ENCODE data around the gene SLC35C1.
A peak's percentile ranks its signal among the peaks of the same experiment; 100 is the strongest.

SLC35C1 gene

DNA sequence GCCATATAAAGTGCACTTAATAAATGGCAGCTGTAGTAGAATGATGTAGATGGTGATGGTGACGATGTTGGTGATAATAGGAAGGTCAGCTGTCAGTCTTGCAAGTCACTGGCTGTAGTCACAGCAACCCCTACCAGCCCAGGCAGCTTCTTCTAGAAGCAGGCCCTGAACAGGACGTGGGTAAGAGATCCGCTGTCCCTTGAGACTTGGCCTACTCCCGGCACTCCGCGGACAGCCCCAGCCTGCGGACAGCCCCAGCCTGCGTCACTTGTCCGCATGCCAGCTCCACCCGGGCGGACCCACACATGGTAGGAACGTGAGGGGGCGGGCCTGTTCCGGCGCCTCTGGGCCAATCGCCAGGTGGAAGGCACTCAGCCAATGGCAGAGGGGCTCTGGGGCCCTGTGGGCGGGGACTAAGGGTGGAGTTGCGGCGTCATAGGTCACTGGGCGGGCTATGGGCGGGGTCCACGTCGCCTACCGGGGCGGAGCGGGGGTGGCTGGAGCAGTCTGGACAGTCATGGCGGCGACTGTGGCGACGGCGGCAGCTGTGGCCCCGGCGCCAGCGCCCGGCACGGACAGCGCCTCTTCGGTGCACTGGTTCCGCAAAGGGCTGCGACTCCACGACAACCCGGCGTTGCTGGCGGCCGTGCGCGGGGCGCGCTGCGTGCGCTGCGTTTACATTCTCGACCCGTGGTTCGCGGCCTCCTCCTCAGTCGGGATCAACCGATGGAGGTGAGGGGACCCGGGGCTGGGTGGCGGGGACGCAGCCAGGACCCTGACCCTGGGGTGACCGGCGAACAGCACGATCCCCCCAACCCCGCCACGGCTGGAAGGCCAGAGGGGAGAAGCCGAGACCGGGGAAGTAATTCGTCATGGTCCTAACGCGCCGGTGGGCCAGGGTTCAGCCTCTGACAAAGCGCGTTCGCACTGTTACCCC, 42.3 kb downstream of the SLC35C1 start, which contains the start of gene CRY2:
Gene CRY2 (plus strand): TSS at position 502 of the 937 bp plus-strand sequence. CDS start 16 bp downstream, at position 518.
- peak; percentile 97 for DNase-seq (ENCODE audit: low read depth)

DNA sequence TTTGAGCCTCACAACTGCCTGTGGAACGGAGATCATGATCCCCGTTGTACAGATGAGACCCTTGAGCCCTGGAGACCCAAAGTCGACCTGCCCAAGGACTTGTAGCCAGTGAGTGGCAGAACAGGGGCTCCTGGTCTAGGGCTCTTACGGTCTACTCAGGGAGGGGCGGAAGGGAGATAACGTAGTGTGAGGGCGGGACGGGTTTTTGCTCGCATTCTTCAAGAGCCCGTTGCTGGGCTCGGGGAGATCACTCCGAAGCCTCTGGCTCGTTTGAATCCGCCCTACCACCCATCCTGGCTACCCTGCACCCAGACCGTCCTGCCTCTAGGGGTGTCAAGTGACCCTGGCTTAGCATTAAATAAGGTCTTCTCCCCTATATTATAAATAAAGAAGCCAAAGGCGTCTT, 43.0 kb downstream of the SLC35C1 start:
- peak; percentile 72 for DNase-seq (ENCODE audit: low read depth)

DNA sequence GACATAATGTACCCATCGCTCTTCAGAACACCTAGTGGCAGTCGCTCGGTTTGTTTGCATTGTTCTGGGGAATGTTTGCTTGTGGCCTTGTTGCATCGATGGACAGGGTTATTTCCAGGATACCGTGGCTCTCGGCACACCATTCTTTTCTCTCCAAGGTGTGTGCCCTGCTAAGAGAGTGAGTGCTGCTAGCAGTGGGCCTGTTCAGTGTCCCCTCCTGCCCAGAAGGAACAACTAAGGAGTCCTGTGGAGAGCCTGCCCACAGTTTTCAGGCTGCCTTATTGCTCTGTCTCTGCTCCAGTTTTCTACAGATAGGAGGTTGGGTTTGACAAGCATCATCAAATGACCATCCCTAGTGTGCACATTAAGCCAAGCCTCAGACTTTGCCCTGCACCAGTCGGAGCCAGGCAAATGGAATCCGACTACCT, 43.7 kb downstream of the SLC35C1 start:
- DNase-seq (ENCODE audit: low read depth): no peak

DNA sequence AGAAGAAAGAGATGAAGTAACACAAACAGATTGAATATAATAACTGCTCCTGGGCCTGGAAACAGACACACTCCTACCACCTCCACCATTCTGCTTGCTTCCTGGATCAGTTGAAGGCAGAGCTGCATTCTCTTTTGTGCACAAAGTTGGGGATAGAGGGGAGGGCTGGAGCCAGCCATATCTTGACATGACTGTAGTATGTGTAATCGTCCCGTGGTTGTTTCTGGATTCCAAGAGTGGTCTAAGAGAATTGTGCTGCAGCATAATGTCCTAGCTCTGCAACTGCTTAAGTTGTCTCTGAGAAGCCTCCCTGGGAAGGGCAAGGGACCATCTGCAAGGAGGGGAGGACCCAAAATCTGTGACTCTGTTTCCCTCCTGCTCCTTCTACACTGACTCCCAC, 45.5 kb downstream of the SLC35C1 start:
- DNase-seq (ENCODE audit: low read depth): peak; percentile 64

DNA sequence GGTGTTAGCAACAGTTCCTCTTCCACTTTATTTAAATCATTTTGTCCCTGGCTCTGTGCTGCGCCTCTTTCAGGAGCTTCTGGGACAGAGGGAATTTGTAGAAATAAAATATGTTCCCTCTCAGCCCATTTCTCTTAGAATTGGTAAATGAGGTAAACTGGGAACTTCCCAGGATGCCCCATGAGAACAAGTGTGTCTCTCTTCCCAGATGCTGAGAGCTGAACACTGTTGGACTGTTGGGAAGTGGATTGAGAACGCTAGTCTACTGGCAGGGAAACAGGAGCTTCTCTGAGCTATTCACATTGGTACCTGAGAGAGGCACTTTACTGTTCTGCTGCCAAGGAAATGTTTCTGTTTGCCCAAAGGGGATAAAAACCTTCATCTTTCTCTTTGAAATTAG, 46.3 kb downstream of the SLC35C1 start:
- no peak for DNase-seq (ENCODE audit: low read depth)

DNA sequence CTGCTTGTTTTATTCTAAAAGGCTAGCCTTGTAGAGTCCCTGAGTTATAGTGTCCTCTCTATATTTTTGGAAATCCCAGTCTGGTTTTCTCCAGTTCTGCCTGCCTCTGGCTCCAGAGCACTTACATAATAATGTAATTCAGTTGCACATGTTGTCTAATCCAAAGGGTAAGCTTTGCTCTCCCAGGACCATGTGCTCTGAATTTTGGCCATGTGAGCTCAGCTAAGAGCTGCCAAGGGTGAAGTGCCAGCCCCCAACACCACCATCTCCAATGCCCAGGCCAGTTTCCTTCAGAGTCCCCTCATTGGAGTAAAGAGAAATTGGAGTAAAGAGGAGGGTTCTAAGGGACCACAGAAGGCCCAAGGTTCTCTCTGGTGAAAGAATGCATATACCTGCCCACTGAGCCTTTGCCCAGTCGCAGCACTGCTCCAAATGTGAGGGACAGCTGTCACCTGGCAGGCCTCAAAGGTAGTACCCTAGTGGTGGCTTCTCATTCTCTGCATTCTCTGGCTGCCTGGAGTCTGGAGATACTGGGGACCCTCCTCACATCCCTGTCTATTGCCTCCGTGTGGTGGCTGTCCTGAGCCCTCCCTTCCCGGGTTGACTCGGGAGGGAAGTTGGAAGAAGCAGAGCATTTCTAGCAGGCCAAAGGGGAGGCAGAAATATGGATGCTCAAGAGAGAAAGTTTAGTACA, 47.2 kb downstream of the SLC35C1 start:
- DNase-seq (ENCODE audit: low read depth): no peak

DNA sequence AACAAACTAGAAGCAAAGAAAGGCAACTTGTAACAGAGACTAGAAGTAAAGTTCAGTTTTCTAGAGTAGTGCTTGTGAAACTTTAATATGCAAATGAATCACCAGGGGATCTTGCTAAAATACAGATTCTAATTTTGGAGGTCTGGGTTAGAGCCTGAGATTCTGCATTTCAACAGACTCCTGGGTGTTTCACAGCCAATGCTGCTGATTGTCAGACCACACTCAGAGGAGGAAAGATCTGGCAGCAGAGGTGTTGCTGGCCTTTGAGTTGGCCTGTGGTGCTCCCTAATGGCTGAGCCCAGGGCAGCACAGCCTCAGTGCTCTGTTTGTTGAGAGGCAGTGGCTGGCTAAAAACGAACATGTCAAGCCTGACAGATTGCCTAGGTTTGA, 47.8 kb downstream of the SLC35C1 start:
- no peak for DNase-seq (ENCODE audit: low read depth)

DNA sequence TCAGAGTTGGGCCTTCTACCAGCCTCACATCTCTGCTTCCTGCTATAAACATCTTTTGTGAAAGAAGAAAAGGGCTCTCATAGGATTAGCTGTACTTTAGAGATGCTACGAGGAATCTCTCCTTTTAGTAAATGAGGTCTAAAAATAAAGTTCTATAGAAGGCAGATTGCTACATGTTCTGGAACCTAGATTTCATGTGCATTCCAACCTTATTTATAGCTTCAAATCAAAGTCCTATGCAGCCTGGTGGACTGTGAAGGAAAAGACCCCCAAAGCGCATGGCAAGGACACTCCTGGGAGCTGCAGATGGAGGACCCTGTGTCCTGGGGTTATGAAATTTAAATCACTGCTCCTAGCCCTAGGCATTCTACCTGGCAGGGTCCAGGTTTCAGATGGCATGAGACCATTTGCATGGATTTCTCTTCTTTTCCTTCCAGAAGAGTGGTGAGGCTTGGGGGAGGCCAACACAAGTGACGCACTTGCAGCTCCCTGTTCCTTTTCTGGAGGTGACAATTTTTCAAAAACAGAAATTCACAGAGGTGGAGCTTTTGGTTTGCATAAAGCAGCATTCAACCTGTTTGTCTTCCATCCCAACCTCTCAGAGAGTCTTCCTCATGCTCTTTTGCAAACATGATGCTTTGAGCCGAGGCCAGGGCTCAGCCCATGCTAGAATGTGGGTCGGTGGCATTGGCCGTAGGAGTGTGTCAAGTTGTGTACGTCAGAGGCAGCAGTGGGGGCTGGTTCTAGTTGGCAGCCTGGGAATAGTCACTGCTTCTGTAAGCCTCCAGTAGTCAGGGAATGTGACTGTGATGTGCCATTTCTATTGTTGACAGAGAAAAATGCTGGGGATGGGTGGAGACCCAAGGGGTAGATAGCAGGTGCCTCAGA, 48.6 kb downstream of the SLC35C1 start:
- no peak for DNase-seq (ENCODE audit: low read depth)

DNA sequence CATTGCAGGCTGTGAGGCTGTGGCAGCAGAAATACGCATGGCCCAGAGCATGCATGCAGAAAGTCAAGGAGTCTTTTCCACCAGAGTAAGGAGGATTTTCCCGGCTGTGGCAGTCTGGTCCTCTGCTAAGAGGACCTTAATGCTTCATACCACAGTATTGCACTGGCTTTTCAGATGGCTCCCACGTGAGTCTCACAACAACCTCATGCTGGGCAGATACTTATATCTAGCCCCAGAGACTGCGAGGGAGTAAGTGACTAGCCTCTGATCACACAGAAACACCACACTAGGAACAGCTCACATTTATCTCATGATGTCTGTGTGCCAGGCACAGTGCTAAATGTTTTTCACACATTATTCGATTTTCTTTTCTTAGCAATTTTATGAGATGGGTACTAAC, 50.4 kb downstream of the SLC35C1 start:
- no peak for DNase-seq (ENCODE audit: low read depth)

DNA sequence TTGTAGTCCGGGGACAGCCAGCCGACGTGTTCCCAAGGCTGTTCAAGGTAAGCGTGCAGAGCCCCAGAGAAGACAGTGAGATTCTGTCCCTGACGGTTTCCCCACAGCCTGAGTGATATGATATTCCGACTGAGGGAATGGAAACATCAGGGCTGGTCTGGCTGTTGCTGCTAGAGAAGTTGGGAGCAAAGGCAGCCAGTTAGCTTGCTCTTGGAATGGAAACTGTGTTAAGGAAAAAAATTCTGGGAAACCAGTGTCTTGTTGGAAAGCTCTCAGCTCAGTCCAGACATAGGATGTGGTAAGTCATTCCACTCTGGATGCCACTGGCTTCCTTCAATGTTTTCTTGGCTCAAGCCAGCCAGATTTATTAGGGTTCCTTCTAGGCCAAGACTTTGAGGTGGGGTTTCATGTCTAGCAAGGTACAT, 51.1 kb downstream of the SLC35C1 start:
- peak; percentile 85 for DNase-seq (ENCODE audit: low read depth)

DNA sequence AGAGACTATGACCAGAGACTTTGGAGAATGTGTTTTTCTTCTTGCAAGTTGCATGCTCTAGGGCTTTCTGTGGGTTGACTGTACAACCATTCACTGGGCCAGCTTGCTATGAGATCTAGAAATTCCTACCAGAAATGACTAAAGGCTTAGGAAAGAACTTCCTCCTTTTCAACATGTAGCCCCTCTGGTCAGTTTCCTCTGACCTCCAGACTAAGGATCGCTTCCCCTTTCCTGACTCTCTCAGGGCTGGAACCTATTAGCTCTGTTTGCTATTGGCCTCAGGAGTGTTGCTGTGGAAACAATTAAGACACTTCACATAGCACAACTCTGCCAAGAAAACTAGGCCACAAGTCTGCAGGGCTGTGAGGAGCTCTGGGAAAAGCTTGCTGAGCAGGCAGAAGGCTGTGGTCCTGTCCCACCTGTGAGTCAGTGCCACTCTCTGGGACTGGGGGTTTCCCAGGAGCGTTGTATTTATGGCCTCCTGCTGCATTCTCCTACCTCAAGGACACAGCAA, 53.1 kb downstream of the SLC35C1 start:
- peak; percentile 93 for DNase-seq (ENCODE audit: low read depth)

DNA sequence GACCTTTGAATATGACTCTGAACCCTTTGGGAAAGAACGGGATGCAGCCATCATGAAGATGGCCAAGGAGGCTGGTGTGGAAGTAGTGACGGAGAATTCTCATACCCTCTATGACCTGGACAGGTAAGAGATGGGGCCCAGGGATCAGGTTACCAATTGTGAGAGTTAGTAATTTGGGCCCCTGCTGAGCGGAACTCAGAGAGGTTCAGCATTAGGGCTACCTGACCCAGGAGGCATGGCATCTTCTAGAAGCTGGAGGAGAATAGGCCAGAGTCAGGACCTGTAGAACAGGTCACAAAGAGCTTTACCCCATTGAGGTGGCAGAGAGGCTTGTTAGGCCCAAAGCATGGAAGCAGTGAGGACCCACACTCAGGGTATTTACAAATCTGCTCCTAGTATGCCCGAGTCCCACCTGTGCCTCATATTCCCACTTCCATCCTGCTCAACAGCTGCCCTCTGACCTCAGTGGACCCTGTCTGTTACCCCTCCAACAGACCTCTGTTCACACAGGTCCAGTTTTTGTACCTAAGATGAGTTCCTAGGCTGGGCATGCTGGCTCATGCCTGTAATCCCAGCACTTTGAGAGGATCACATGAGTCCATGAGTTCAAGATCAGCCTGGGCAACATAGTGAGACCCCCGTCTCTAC, 53.9 kb downstream of the SLC35C1 start:
- DNase-seq (ENCODE audit: low read depth): no peak

DNA sequence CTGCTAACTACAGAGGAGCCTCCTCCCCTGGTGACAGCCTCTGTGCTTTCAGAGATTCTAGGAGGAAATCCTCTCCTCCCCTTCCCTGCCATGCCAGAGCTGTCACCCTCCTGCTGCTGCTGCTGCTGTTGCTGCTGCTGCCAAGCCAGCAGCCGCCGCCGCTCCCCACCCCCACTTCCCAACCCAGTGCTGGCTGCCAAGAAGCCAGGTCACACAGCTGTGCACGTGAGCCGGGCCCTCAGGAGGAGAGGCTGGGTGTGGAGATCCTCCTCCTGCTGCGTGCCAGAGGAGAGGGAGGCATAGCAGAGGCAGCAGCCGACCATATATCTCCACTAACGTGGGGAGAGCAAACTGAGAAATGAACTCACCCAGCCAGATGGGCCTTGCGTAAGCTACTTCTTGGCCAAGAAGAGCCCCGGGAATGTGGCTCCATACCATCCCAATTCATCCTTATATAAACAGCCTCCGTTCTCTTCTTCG, 54.8 kb downstream of the SLC35C1 start:
- DNase-seq (ENCODE audit: low read depth): peak; percentile 99

DNA sequence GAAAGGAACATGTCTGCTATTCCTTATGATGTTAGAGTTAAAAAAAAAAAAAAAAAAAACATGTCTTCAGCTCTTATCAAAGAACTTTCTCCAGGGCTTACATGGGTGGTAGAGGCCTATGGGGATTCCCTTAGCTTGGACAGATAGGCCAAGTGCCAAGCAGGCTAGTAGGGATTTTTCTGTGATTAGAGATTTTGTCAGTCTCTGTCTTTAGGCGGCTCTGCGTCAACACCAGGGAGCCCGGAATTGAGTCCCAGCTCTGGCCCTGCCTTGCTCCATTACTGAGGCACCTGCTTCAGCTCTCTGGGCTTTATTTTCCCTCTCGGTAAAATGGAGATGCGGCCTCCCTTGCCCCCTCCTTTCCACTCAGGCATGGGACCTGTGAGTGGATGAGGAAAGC, 55.4 kb downstream of the SLC35C1 start:
- no peak for DNase-seq (ENCODE audit: low read depth)

DNA sequence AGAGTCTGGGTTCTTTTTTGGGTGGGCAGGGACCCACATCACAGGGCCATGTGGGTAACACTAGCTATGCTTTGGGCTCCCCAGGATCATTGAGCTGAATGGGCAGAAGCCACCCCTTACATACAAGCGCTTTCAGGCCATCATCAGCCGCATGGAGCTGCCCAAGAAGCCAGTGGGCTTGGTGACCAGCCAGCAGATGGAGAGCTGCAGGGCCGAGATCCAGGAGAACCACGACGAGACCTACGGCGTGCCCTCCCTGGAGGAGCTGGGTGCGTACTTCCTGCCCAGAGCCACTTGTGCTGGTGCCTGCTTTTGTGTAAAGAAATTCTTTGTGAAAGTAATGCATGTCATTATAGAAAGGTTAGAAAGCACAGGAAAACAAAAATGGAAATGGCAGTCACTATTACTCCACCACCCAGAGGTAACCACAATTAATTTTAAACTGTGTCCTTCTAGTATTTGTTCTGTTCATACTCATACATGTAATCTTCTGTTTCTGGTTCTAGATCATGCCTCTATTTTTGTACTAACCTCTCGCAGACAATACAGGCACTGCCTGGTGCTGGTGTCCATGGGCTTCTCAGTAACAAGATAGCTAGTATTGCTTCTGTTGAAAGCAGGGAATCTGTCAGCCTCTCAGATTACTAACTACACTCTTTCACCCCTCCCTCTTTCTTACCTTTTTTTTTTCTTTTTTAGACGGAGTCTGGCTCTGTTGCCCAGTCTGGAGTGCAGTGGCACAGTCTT, 56.0 kb downstream of the SLC35C1 start:
- DNase-seq (ENCODE audit: low read depth): no peak
